CD4-positive, alpha-beta T cell (primary cell): Measurements from ENCODE around the gene CEP89. TPM values are rescaled to one million over a fixed set of nuclear protein-coding genes. Genes with fewer than 3 reads are reported as not detected.
"Not testable (repeated sequence)": the region's sequence is repeated elsewhere in the genome, so short reads cannot be mapped to it uniquely, and the experiment has no call there.

Source experiments
- ATAC-seq: fragments of 200-7000 bp; cut with Tn5 transposase; one replicate; pipeline ENCODE4 v1.10.0; 2022; ENCODE audit warnings: mild to moderate bottlenecking; ENCODE audit not compliant: poor library complexity
- CTCF ChIA-PET: fragments of 350-600 bp; sonication (Branson Sonifier 250); formaldehyde crosslinking; loops from one replicate; lab custom pipeline; 2021; ENCODE audit warnings: antibody characterized with exemption, inconsistent platforms; lab: Charles Lee
- POLR2A ChIA-PET: fragments of 350-600 bp; sonication (Branson Sonifier 250); formaldehyde crosslinking; loops from one replicate; lab custom pipeline; 2021; ENCODE audit warnings: antibody characterized with exemption, inconsistent platforms; lab: Charles Lee
- DNase-seq, 14 experiments: peaks; one replicate each; pipeline ENCODE4 v3.0.0-alpha.2; 2013 to 2020; ENCODE audit warnings: mixed read lengths in 2 of 14
- H3K27ac ChIP-seq, 2 donors: one replicate each; pipeline versions ENCODE4 v1.5.1 to v1.7.0; 2013; ENCODE audit warnings: low read length in 2 of 2, low read depth in 1 of 2, mild to moderate bottlenecking in 1 of 2
- H3K27me3 ChIP-seq, 2 experiments: 1 replicate in 1 of 2; 2 replicates in 1 of 2; pipeline versions ENCODE4 v1.6.1 to v1.7.0; 2013; ENCODE audit warnings: low read length in 2 of 2, control low read depth in 1 of 2, mild to moderate bottlenecking in 1 of 2, moderate library complexity in 1 of 2; ENCODE audit not compliant: insufficient read depth in 2 of 2, control insufficient read depth in 1 of 2
- H3K36me3 ChIP-seq: one replicate; pipeline ENCODE4 v1.6.1; 2013; ENCODE audit warnings: low read length, control low read depth; ENCODE audit not compliant: insufficient read depth
- H3K4me1 ChIP-seq: one replicate; pipeline ENCODE4 v1.6.1; 2013; ENCODE audit warnings: low read length, control low read depth; ENCODE audit not compliant: insufficient read depth
- H3K4me3 ChIP-seq: one replicate; pipeline ENCODE4 v1.5.1; 2013; ENCODE audit warnings: mild to moderate bottlenecking, low read length, moderate library complexity
- H3K9me3 ChIP-seq, 2 experiments: 1 replicate in 1 of 2; 2 replicates in 1 of 2; pipeline versions ENCODE4 v1.6.1 to v1.7.0; 2013; ENCODE audit warnings: low read length in 2 of 2, mild to moderate bottlenecking in 2 of 2, control low read depth in 1 of 2, moderate library complexity in 1 of 2; ENCODE audit not compliant: control insufficient read depth in 1 of 2, insufficient read depth in 1 of 2
- H3K27ac Mint-ChIP-seq: one replicate; pipeline ENCODE4 v1.8.0; 2020; ENCODE audit warnings: mixed read lengths
- H3K27me3 Mint-ChIP-seq: one replicate; pipeline ENCODE4 v1.8.0; 2021; ENCODE audit warnings: mixed read lengths
- H3K36me3 Mint-ChIP-seq: one replicate; pipeline ENCODE4 v1.8.0; 2021; ENCODE audit warnings: low read depth, mixed read lengths
- H3K4me1 Mint-ChIP-seq: one replicate; pipeline ENCODE4 v1.8.0; 2021; ENCODE audit warnings: low read depth, mixed read lengths
- H3K4me3 Mint-ChIP-seq: one replicate; pipeline ENCODE4 v1.8.0; 2020; ENCODE audit warnings: mild to moderate bottlenecking, mixed read lengths
- H3K9me3 Mint-ChIP-seq: one replicate; pipeline ENCODE4 v1.8.0; 2020; ENCODE audit warnings: mixed read lengths
- CTCF ChIP-seq: fragments of 200-600 bp; IDR thresholded peaks from one replicate; pipeline ENCODE4 v1.8.0; 2022; ENCODE audit warnings: antibody characterized with exemption, mild to moderate bottlenecking
- intact Hi-C, 2 experiments: fragments of 100-400 bp; cut with DNase I in 1 of 2; cut with micrococcal nuclease in 1 of 2; formaldehyde crosslinking; loops; one replicate each; pipeline versions ENCODE4 v1.15.1 to v1.9.0; 2023 to 2025; cut with DNase I, micrococcal nuclease
- total RNA-seq, 174 experiments: library from RNA in 2 of 174; stranded (reverse) in 2 of 174; gene quantifications; one replicate each; pipeline ENCODE4 v1.2.3 and lab custom pipeline; 2021 to 2026

Gene CEP89
- total RNA-seq, 2 experiments from 2014 or later: 4.0 to 5.1 TPM

DNA sequence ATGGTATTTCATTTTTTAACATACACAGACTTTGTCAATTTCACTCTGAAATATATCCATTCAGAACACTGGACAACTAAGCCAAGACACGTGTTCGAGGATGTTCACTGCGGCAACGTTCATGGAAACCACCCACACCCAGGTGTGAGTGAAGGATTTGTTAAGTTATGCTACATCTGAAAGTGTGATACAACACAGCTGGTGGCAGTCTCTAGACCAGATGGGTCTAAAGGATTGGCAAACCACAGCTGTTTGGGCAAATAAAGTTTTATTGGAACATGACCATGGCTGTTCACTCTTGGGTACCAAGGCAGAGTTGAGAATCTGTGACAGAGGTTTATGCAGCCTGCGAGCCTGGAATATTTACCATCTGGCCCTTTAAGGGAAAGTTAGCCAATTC lies 114.2 kb downstream of the CEP89 start:
- ATAC-seq (no peak), DNase-seq (no peak)
- Mint-ChIP-seq H3K9me3 (no peaks in the 10 kb centered on the region), H3K27me3 (no peaks in the 10 kb centered on the region), H3K36me3 (no peaks in the 10 kb centered on the region), H3K4me1 (no peaks in the 10 kb centered on the region), H3K4me3 (no peak overlapping the region), H3K27ac (no peak overlapping the region)
- intact Hi-C loops: no loop called here
- H3K9me3 ChIP-seq: peaks cover 0 to 4% of the 10 kb centered on the region in 2 experiments
- POLR2A ChIA-PET: no interaction called here
- H3K4me3 ChIP-seq: no peak overlapping the region
- no peaks in the 10 kb centered on the region for H3K27me3 ChIP-seq
- no peaks in the 10 kb centered on the region for H3K4me1 ChIP-seq
- H3K36me3 ChIP-seq: no peaks in the 10 kb centered on the region
- CTCF ChIA-PET: no interaction called here
- H3K27ac ChIP-seq: no peak overlapping the region
- TF ChIP-seq CTCF: no peak

- H3K4me1 Mint-ChIP-seq, intact Hi-C loops, H3K4me3 Mint-ChIP-seq, H3K9me3 ChIP-seq, CTCF ChIA-PET, H3K27me3 Mint-ChIP-seq, DNase-seq, H3K4me1 ChIP-seq, H3K36me3 Mint-ChIP-seq, H3K36me3 ChIP-seq, H3K27ac ChIP-seq, H3K27me3 ChIP-seq, H3K9me3 Mint-ChIP-seq, H3K4me3 ChIP-seq, H3K27ac Mint-ChIP-seq, ATAC-seq, POLR2A ChIA-PET: not testable (repeated sequence)
These were observed 114.9 kb downstream of the CEP89 start for GRCh38 chr19:32856818-32857217.

DNA sequence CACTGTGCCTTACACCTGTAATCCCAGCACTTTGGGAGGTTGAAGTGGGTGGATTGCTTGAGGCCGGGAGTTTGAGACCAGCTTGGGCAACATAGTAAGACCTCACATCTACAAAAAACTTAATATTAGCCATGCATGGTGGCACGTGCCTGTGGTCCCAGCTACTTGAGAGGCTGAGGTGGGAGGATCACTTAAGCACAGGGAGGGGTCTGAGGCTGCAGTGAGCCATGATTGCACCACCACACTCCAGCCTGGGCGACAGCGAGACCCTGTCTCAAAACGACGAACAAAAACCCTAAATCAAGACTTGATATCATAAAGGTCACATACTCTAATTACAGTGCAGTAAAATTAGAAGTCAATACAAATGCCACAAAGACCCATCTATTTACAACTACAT lies 119.5 kb downstream of the CEP89 start:
- no peaks in the 10 kb centered on the region for H3K27me3 Mint-ChIP-seq
- H3K9me3 Mint-ChIP-seq: no peaks in the 10 kb centered on the region
- H3K4me1 Mint-ChIP-seq: no peaks in the 10 kb centered on the region
- no peak overlapping the region for H3K27ac Mint-ChIP-seq
- no peak overlapping the region for H3K27ac ChIP-seq
- CTCF ChIA-PET: no interaction called here
- intact Hi-C loops: no loop called here
- POLR2A ChIA-PET: no interaction called here
- H3K36me3 Mint-ChIP-seq: no peaks in the 10 kb centered on the region
- no peaks in the 10 kb centered on the region for H3K36me3 ChIP-seq
- H3K4me3 Mint-ChIP-seq: no peak overlapping the region
- no peaks in the 10 kb centered on the region for H3K27me3 ChIP-seq
- H3K4me1 ChIP-seq: no peaks in the 10 kb centered on the region
- ATAC-seq (no peak), DNase-seq (no peak)
- H3K4me3 ChIP-seq: no peak overlapping the region
- H3K9me3 ChIP-seq: no peaks in the 10 kb centered on the region
- no peak for TF ChIP-seq CTCF

DNA sequence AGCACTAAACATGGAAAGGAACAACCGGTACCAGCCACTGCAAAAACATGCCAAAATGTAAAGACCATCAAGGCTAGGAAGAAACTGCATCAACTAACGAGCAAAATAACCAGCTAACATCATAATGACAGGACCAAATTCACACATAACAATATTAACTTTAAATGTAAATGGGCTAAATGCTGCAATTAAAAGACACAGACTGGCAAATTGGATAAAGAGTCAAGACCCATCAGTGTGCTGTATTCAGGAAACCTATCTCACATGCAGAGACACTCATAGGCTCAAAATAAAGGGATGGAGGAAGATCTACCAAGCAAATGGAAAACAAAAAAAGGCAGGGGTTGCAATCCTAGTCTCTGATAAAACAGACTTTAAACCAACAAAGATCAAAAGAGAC lies 123.7 kb downstream of the CEP89 start:
- H3K4me1 ChIP-seq, POLR2A ChIA-PET, H3K36me3 ChIP-seq, H3K27ac ChIP-seq, intact Hi-C loops, H3K4me1 Mint-ChIP-seq, ATAC-seq, H3K9me3 ChIP-seq, H3K27me3 Mint-ChIP-seq, CTCF ChIA-PET, H3K4me3 ChIP-seq, H3K27me3 ChIP-seq, H3K27ac Mint-ChIP-seq, DNase-seq, H3K36me3 Mint-ChIP-seq, H3K4me3 Mint-ChIP-seq, H3K9me3 Mint-ChIP-seq: not testable (repeated sequence)
